Osteoblast (primary cell): Measurements from ENCODE around the gene CDRT15. TPM values are rescaled to one million over a fixed set of nuclear protein-coding genes. Genes with fewer than 3 reads are reported as not detected.

ENCODE experiments used
- DNase-seq: peaks from one replicate; pipeline ENCODE4 v3.0.0; 2011; ENCODE audit warnings: low spot score, mixed read lengths; ENCODE audit not compliant: insufficient read length; ENCODE audit errors: missing footprints
- H2AFZ ChIP-seq: 2 replicates; pipeline ENCODE4 v1.6.0; 2011; ENCODE audit warnings: mild to moderate bottlenecking, low read length
- H3K27ac ChIP-seq: 2 replicates; pipeline ENCODE4 v1.5.1; 2011; ENCODE audit warnings: mild to moderate bottlenecking, low read depth, low read length, moderate library complexity
- H3K27me3 ChIP-seq: 2 replicates; pipeline ENCODE4 v1.6.0; 2012; ENCODE audit warnings: mild to moderate bottlenecking, control low read depth, inconsistent platforms, low read length, moderate library complexity; ENCODE audit not compliant: insufficient read depth
- H3K36me3 ChIP-seq: 2 replicates; pipeline ENCODE4 v1.5.1; 2011; ENCODE audit warnings: mild to moderate bottlenecking, low read length, control low read depth, moderate library complexity; ENCODE audit not compliant: insufficient read depth
- H3K4me1 ChIP-seq: 2 replicates; pipeline ENCODE4 v1.5.1; 2011; ENCODE audit warnings: mild to moderate bottlenecking, low read length, control low read depth, moderate library complexity; ENCODE audit not compliant: insufficient read depth
- H3K4me2 ChIP-seq: 2 replicates; pipeline ENCODE4 v1.6.0; 2011; ENCODE audit warnings: mild to moderate bottlenecking, low read length; ENCODE audit not compliant: insufficient read depth
- H3K4me3 ChIP-seq: fragments of 200-600 bp; sonication (generic); 3 replicates; pipeline ENCODE4 v1.5.1; 2012; ENCODE audit warnings: mild to moderate bottlenecking, low read length, inconsistent platforms; ENCODE audit not compliant: insufficient read depth
- H3K79me2 ChIP-seq: 2 replicates; pipeline ENCODE4 v1.6.0; 2012; ENCODE audit warnings: mild to moderate bottlenecking, low read length, control low read depth, inconsistent platforms; ENCODE audit not compliant: insufficient read depth
- H3K9me3 ChIP-seq: 2 replicates; pipeline ENCODE4 v1.5.1; 2011; ENCODE audit warnings: low read depth, low read length, control low read depth
- H4K20me1 ChIP-seq: 2 replicates; pipeline ENCODE4 v1.6.0; 2012; ENCODE audit warnings: mild to moderate bottlenecking, low read length, control low read depth; ENCODE audit not compliant: insufficient read depth
- CTCF ChIP-seq: IDR thresholded peaks from 2 replicates; pipeline ENCODE4 v1.5.1; 2011; ENCODE audit warnings: mild to moderate bottlenecking, low read depth, low read length, moderate library complexity; ENCODE audit errors: extremely low read depth
- total RNA-seq: library from RNA; depleted of rRNA; stranded (reverse); fragments of >200 nt; gene quantifications from 2 replicates; pipeline ENCODE4 v1.2.3, GENCODE V29; 2012

CDRT15 gene
- total RNA-seq, 1 donor = not detected

GRCh38 chr17:14228903-14229302 is 7.8 kb downstream of the CDRT15 start:
- H3K4me1 ChIP-seq = no peaks in the 10 kb centered on the region

GRCh38 chr17:14227052-14227451 is 9.6 kb downstream of the CDRT15 start:
- no peak overlapping the region for H2AFZ ChIP-seq
- no peaks in the 10 kb centered on the region for H3K9me3 ChIP-seq
- no peaks in the 10 kb centered on the region for H3K27me3 ChIP-seq
- no peaks in the 10 kb centered on the region for H3K79me2 ChIP-seq
- no peaks in the 10 kb centered on the region for H3K4me1 ChIP-seq
- H3K4me3 ChIP-seq = no peak overlapping the region
- no peaks in the 10 kb centered on the region for H4K20me1 ChIP-seq
- H3K4me2 ChIP-seq = no peak overlapping the region
- no peak overlapping the region for H3K27ac ChIP-seq
- no peaks in the 10 kb centered on the region for H3K36me3 ChIP-seq
- no peak for DNase-seq
- no peak for TF ChIP-seq CTCF

More at GRCh38 chr17:14228903-14229302, 7.8 kb downstream of the CDRT15 start:
- Histone ChIP-seq H3K27me3 (no peaks in the 10 kb centered on the region), H3K9me3 (no peaks in the 10 kb centered on the region), H3K27ac (no peak overlapping the region), H3K79me2 (no peaks in the 10 kb centered on the region), H2AFZ (no peak overlapping the region), H3K36me3 (no peaks in the 10 kb centered on the region), H3K4me3 (no peak overlapping the region), H4K20me1 (no peaks in the 10 kb centered on the region), H3K4me2 (no peak overlapping the region)
- TF ChIP-seq CTCF = no peak
- DNase-seq = peak; percentile 60

GRCh38 chr17:14225254-14225980 is 11.2 kb downstream of the CDRT15 start:
- Histone ChIP-seq H4K20me1 (no peaks in the 10 kb centered on the region), H3K4me3 (no peak overlapping the region), H3K27ac (no peak overlapping the region), H3K79me2 (no peaks in the 10 kb centered on the region), H2AFZ (no peak overlapping the region), H3K27me3 (no peaks in the 10 kb centered on the region), H3K9me3 (no peaks in the 10 kb centered on the region), H3K4me2 (no peak overlapping the region), H3K36me3 (no peaks in the 10 kb centered on the region), H3K4me1 (no peaks in the 10 kb centered on the region)
- no peak for TF ChIP-seq CTCF
- no peak for DNase-seq

- TF ChIP-seq CTCF = no peak
- Histone ChIP-seq H3K27me3 (no peaks in the 10 kb centered on the region), H3K4me1 (no peaks in the 10 kb centered on the region), H3K4me3 (no peak overlapping the region), H3K27ac (no peak overlapping the region), H3K9me3 (no peaks in the 10 kb centered on the region), H3K79me2 (no peaks in the 10 kb centered on the region), H3K36me3 (no peaks in the 10 kb centered on the region), H4K20me1 (no peaks in the 10 kb centered on the region), H2AFZ (no peak overlapping the region), H3K4me2 (no peak overlapping the region)
- no peak for DNase-seq
Observed at GRCh38 chr17:14222611-14223010, 14.1 kb downstream of the CDRT15 start.
